Loucy (cell line): ENCODE results near the gene CTBP2.

Experiments
- CTCF ChIP-seq: fragments of 200-600 bp; sonication (generic); conservative IDR thresholded peaks from 2 replicates; pipeline ENCODE4 v1.5.1; 2014; ENCODE audit warnings: mild to moderate bottlenecking, antibody characterized with exemption, low read length
- EZH2phosphoT487 ChIP-seq: fragments of 200-600 bp; IDR thresholded peaks from 2 replicates; pipeline ENCODE4 v1.6.1; 2018; ENCODE audit warnings: antibody characterized with exemption, mild to moderate bottlenecking, moderate library complexity, borderline replicate concordance

GRCh38 chr10:125189162-125189561 lies 28.8 kb upstream of the CTBP2 start:
- TF ChIP-seq CTCF (no peak), EZH2phosphoT487 (no peak)
